Measurements from ENCODE around the gene IGSF23.
"Not testable (repeated sequence)": the region's sequence is repeated elsewhere in the genome, so short reads cannot be mapped to it uniquely, and the experiment has no call there.

Gene IGSF23

DNA sequence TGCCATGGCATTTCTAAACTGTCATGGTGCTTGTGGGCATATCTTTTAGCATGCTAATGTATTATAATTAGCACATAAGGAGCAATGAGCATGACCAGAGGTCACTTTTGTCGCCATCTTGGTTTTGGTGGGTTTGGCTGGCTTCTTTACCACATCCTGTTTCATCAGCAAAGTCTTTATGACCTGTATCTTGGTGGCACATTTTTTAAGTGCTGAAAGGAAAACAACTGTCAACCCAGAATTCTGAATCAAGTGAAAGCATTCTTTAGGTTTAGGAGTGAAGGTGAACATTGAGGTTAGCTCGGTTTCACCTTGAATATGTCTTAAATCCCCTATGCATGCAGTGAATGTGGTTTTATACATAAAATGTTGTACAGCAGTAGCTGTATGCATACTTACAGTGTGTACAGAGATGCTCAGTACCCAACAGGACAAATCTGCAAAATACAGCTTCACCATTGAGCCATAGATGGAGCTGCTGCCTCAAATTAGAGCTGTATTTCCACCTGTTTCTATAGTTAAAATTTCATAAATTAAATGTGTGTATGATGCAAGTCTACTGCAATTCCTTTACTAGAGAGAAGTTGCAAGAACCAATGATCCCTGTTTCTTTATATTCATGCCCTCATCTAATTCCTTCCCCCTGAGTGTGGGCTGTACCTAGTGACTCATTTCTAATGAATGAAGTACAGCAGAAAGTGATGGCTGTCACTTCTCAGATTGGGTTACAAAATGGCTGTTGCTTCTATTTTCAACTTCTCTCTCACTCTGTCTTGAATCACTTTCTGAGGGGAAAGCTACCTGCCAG lies 25.2 kb upstream of the IGSF23 start:
- no peak for FAIRE-seq

DNA sequence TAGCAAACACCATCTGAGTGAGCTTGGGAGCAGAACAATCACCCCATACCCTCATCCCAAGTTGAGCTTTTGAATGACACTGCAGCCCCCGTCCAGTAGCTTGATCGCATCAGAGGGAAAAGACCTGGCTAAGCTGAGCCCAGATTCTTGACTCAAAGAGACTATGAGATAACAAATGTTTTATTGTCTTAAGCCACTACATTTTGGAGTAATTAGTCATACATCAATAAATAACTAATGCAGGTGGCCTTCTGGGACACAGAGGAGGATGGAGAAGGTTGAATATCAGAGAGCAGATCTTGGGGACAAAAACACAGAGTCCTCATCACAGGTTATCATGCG lies 24.6 kb upstream of the IGSF23 start:
- no peak for FAIRE-seq

DNA sequence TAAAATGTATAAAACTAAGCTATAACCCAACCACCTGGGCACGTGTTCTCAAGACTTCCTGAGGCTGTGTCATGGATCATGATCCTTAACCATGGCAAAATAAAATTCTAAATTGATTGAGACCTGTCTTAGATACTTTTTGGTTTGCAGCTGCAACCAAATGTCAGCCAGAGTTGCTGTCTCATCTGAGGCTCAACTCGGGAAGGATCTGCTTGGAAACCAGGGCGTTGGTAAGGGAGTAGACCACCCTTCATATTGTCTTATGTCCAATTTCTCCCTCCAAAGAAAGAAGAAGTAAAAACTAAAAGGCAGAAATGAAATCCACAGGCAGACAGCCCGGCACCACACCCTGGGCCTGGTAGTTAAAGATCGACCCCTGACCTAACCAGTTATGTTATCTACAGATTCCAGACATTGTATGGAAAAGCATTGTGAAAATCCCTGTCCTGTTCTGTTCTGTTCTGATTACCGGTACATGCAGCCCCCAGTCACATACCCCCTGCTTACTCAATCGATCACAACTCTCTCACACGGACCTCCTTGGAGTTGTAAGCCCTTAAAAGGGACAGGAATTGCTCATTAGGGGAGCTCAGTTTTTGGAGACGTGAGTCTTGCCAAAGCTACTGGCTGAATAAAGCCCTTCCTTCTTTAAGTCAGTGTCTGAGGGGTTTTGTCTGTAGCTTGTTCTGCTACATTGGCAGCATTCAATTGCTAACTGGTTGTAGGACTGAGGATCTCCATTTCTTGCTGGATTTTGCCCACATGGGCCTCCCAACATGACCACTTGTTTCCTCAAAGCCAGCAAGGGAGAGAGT lies 22.9 kb upstream of the IGSF23 start:
- FAIRE-seq = no peak

GRCh38 chr19:44591340-44591993 lies 21.9 kb upstream of the IGSF23 start:
- FAIRE-seq = not testable (repeated sequence)

DNA sequence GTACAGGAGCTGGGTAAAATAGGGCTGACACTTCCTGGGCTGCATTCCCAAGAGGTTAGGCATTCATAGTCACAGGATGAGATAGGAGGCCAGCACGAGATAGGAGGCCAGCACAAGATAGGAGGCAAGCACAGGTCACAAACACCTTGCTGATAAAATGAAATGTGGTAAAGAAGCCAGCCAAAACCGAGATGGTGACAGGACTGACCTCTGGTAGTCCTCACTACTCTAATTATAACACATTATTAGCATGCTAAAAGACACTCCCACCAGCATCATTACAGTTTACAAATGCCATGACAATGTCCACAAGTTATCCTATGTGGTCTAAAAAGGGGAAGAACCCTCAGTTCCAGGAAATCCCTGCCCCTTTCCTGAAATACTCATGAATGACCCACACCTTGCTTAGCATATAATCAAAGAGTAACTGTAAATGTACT lies 20.9 kb upstream of the IGSF23 start:
- no peak for FAIRE-seq

DNA sequence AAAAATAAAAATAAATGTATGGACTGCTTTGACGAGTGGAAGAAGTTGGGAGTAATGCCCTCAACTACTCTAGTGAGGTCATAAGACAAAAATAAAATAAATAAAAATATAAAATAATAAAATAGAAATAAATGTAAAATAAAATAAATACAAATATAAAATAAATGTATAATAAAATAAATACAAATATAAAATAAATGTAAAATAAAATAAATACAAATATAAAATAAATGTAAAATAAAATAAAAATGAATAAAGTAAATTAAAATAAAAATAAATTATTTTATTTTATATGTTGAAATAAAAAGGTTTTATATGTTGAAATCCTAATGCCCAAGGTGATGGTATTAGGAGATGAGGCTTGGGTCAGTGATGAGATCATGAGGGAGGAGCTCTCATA lies 20.1 kb upstream of the IGSF23 start:
- peak; percentile 95 for FAIRE-seq

- FAIRE-seq = not testable (repeated sequence)
These were observed 19.5 kb upstream of the IGSF23 start for GRCh38 chr19:44593866-44594266.

DNA sequence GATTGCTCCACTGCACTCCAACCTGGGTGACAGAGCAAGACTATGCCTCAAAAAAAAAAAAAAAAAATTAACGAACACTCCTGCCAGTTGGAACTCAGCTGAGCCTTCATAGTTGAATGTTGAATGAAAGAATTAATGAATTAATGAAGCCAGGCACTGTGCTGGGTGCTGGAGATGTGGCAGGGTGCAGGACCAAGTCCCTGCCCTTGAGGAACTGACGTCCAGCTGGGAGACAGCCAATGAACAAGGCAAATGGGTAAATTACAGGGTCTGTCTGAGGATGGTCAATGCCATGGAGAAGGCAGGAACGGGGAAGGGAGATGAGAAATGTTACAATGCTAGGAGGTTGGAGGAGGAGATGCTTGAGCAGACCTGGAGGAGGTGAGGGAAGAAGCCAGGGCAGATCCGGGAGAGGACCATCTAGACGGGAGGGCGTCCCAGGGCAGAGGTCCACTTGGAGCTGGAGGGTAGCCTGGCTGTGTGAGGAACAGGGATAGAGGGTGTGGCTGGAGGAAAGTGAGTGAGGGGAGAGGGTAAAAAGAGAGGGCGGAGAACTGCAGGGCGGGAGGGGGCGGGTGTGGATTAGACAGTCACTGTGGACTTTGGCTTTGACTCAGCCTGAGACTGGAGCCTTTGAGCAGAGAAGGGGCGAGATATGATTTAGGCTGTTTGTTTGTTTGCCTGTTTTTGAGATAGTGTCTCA lies 16.8 kb upstream of the IGSF23 start:
- FAIRE-seq = no peak

DNA sequence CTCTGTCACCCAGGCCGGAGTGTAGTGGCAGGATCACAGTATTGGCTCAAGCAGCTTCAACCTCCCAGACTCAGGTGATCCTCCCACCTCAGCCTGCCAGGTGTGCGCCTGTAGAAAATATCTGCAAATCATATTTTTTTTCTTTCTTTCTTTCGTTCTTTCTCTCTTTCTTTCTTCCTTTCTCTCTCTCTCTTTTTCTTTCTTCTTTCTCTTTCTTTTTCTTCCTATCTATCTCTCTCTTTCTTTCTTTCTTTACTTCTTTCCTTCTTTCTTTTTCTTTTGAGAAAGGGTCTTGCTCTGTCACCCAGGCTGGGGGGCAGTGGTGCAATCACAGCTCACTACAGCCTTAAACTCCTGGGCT lies 16.3 kb upstream of the IGSF23 start:
- FAIRE-seq = no peak

DNA sequence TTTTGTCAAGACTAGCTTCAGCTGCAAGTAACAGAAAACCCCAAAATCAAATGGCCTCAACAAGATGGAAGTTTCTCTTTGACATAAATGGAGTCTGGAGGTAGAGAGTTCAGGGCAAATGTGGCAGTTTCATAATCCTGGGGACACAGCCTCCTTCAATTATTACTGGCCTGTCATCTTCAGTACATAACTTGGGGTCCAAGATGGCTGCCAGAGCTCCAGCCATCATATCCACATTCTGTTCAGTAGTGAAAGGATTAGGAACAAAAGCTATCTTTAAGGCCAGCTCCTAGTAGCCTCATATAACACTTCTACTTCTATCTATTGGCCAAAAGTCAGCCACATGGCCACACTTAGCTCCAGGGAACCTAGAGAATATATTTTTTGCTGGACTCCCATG lies 15.0 kb upstream of the IGSF23 start:
- no peak for FAIRE-seq

- FAIRE-seq = no peak
These were observed 14.5 kb upstream of the IGSF23 start for GRCh38 chr19:44598880-44599279.

DNA sequence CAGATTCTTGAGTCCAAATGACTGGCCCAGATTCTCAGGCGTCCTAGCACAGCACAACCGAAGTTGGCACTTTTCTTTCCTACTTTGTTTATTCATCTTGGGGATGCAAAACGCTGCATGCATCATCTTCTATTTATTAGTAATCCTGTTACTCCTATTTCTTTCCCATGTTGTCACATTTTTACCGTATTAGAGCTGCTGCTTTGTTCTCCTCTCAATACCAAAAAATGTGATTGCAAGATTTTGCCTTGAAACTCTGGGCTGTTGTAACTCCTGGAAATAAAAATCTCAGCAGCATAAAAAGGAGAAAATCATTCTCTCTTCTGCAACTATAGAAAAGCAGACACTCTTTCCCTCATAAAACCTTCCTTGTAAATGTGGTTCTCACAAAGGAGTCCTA lies 12.9 kb upstream of the IGSF23 start:
- no peak for FAIRE-seq

DNA sequence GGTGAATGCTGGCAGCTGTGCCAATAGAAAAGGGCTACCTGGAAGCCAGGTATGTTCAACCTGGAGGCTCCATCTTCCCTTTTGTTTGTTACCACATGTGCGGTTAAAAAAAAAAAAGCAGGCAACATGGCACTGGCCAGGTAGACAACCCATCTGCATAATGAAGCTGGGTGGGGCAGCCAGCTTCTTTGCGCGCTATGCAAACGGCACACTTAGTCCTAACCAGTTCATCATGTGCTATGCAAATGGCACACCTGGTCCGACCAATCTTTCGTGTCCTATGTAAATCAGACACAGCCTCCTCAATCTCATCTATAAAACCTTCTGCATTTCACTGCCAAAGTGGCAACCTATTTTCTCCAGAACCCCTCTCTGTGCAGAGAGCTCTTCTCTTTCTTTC lies 11.3 kb upstream of the IGSF23 start:
- FAIRE-seq = no peak

GRCh38 chr19:44603201-44603945 lies 10.0 kb upstream of the IGSF23 start:
- peak; percentile 80 for FAIRE-seq

DNA sequence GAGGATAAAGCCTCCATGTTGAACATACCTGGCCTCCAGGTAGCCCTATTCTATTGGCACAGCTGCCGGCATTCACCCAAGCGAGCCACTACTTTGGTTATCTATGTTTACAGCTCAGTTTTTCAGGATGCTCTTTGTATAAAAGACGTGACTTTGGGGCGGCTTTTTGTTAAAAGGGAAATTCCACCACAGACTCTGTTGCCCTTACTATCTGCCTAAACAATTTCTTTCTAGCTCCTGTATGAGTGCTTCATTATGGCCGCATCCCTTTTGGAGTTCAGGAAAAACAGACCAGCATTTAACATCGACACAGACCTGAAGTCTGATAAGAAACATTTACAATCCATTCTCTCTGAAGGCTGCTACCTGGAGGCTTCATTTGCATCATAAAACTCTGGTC lies 9.1 kb upstream of the IGSF23 start:
- FAIRE-seq = no peak

DNA sequence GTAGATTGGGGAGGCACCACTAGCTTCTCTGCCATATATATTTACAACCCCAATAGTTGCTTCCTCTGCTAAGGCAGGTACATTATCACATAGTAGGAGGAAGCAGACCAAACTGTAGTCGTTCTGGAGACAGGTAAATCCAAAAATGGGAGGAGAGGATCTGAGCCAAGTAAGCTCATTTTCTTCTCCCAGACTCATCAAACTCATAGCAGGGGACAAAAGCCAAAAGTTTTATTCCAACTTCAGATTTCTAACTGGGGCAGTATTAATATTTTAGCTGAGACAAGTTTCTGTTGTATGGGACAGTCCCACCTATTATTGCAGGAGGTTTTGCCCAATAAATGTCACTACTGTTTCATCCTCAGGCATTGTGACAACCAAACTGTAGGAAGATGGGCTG lies 7.8 kb upstream of the IGSF23 start:
- no peak for FAIRE-seq

GRCh38 chr19:44607049-44607448 lies 6.3 kb upstream of the IGSF23 start:
- FAIRE-seq = no peak

DNA sequence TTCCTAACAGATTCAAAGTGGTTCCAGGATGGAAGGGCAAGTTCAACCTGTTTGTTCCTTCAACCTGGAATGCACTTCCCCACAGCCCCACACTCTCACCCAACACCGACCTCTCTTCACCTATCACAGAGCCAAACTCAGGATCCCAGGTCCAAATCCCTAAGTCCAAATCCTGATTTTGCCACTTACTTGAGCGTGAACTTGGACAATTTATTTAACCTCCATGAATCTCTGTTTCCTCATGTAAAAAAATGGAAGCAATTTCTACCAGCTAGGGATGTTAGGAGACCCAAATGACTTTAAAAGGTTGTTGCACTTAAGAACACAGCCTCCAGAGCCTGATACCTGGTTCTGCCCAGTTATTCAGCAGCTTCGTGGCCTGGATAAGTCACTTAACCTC lies 5.4 kb upstream of the IGSF23 start:
- no peak for FAIRE-seq

DNA sequence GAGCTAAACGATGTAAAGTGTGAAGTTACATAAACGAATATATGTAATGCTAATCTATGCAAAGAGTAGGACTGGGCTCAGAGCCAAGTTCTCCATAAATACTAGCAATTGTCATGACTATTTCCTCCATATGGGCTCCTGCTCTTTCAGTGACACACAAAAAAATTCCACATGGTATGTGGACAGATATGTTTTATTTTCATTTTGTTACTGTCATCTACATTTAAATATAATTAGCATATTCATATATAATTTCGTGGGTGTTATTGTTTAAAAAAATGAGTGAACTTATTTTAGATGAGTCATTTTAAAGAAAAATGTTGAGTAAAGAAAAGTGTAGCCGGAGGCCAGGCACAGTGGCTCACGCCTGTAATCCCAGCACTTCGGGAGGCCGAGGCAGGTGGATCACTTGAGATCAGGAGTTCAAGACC lies 5.0 kb upstream of the IGSF23 start:
- FAIRE-seq = no peak

DNA sequence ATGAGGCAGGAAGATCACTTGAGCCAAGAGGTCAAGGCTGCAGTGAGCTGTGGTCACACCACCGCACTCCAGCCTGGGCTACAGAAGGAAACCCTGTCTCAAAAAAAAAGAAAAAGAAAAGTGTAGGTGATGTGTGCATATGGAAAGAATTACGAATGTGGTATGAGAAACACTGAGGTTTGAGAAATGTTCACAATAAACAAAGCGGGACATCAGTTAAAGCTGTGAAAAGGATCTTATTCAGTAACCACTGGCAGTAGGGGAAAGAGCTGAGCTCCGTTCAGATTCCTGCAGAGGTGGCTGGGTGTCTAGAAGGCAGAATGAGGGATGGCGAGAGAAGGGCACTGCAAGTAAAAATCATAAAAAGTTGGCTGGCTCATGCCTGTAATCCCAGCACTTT lies 4.1 kb upstream of the IGSF23 start:
- no peak for FAIRE-seq

- FAIRE-seq = not testable (repeated sequence)
These were observed 2.9 kb upstream of the IGSF23 start for GRCh38 chr19:44610497-44610896.

- FAIRE-seq = no peak
These were observed 1.5 kb upstream of the IGSF23 start for GRCh38 chr19:44611812-44612295.
